GM15510 (cell line): ENCODE measurements around the gene TTC22.

Source experiments
- POLR2A ChIP-seq: IDR thresholded peaks from 3 replicates; pipeline ENCODE4 v1.6.1; 2011; ENCODE audit warnings: borderline replicate concordance; ENCODE audit not compliant: insufficient read length; ENCODE audit errors: extremely low read depth

The TTC22 gene

GRCh38 chr1:54791880-54792522, 9.1 kb downstream of the TTC22 start:
- no peak for TF ChIP-seq POLR2A

GRCh38 chr1:54788459-54788858, 12.7 kb downstream of the TTC22 start:
- TF ChIP-seq POLR2A = no peak

GRCh38 chr1:54787604-54788003, 13.5 kb downstream of the TTC22 start:
- TF ChIP-seq POLR2A = no peak

- no peak for TF ChIP-seq POLR2A
These were observed 14.3 kb downstream of the TTC22 start for GRCh38 chr1:54786778-54787177.

- no peak for TF ChIP-seq POLR2A
These were observed 17.1 kb downstream of the TTC22 start for GRCh38 chr1:54784066-54784465.

- TF ChIP-seq POLR2A = no peak
These were observed 18.5 kb downstream of the TTC22 start for GRCh38 chr1:54782588-54782987.

- no peak for TF ChIP-seq POLR2A
These were observed 19.0 kb downstream of the TTC22 start for GRCh38 chr1:54782156-54782555.

GRCh38 chr1:54781023-54781723, 19.9 kb downstream of the TTC22 start:
- no peak for TF ChIP-seq POLR2A

- no peak for TF ChIP-seq POLR2A
These were observed 23.7 kb downstream of the TTC22 start for GRCh38 chr1:54777431-54777830.

- no peak for TF ChIP-seq POLR2A
These were observed 24.1 kb downstream of the TTC22 start for GRCh38 chr1:54777011-54777410.

GRCh38 chr1:54774820-54775498, 26.2 kb downstream of the TTC22 start:
- no peak for TF ChIP-seq POLR2A

- TF ChIP-seq POLR2A = no peak
These were observed 28.2 kb downstream of the TTC22 start for GRCh38 chr1:54772951-54773350.

GRCh38 chr1:54768093-54768492, 33.0 kb downstream of the TTC22 start:
- no peak for TF ChIP-seq POLR2A

GRCh38 chr1:54767526-54767925, 33.6 kb downstream of the TTC22 start:
- no peak for TF ChIP-seq POLR2A

GRCh38 chr1:54766726-54767125, 34.4 kb downstream of the TTC22 start:
- no peak for TF ChIP-seq POLR2A

GRCh38 chr1:54764922-54765561, 36.1 kb downstream of the TTC22 start:
- no peak for TF ChIP-seq POLR2A

- TF ChIP-seq POLR2A = peak; percentile 86
These were observed 36.8 kb downstream of the TTC22 start, which contains the start of gene PARS2 for GRCh38 chr1:54764133-54764921. Gene PARS2 (minus strand): TSS chr1:54764523. CDS start chr1:54759161, 5,362 bp downstream.
